ENCODE data around the gene COX6A2.
"Not testable (repeated sequence)": the region's sequence is repeated elsewhere in the genome, so short reads cannot be mapped to it uniquely, and the experiment has no call there.

COX6A2 gene

DNA sequence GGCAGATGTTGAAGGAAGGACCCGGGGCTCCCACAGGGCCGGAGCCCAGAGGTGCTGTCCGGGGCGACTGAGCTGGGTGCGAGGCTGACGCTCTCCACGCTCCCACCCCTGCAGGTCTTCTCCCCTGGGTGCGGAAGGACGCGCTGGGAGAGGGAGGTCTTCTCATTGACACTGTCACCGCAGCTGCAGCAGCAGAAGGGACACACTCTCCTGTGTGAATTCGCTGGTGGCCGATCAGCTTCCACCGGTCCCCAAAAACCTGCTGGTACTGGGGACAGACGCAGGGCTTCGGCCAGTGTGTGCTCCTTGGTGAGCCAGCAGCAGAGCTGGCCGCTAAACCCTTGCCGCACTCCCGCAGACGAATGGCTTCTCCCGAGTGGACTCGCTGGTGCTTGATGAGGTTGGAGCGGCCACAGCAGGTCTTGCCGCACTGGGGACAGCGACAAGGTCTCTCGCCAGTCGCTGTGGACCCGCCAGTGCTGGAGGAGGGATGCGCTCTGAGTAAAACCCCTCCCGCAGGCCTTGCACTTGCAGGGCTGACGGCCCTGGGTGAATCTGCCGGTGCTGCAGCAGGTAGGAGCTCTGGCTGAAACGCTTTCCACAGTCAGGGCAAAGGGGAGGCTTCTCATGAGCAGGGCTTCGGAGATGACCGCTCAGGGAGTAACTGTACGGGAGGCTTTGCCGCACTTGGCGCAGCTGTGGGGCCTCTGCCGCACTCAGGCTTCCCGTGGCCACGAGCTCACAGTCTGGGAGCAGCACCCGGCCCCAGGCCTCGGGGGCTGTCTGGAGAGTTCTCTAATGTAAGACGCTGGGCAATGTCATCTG, 8.3 kb upstream of the COX6A2 start:
- no peak for DNase-seq

DNA sequence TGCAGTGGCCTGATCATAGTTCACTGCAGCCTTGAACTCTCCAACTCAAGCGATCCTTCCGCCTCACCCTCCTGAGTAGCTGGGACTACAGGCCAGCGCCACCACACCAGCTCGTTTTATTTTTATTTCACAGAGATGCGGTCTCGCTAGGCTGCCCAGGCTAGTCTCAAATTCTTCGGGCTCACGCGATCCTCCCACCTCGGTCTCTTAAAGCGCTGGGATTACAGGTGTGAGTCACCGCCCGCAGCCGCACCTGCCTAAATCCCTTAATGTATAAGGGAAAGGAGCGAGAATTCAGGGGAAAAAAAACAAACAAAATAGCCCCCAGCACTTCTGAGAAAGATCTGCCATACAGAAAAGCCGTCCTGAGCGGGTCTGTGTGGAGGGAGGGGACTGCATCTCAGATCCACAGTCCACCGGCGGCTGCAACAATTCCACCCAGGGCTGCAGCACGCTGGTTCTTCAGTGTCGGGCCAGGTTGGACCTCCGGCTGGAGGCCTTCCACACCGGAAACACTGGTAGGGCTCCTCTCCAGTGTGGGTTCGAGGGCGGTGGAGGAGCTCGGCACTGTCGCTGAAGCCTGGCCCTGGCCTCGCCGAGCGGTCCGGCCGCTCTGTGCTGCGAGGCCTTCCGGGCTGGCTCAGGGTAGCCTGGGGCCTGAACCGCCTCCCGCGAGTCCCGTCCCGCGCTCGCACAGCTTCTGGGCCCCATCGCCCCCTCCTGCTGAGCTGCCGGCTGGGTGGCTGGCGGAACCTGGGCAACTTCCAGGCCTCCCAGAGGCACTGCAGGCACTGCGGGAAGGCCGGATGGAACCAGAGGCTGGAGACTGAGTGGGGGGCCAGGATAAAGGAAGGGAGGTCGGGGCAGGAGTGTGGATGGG, 7.4 kb upstream of the COX6A2 start:
- no peak for DNase-seq

DNA sequence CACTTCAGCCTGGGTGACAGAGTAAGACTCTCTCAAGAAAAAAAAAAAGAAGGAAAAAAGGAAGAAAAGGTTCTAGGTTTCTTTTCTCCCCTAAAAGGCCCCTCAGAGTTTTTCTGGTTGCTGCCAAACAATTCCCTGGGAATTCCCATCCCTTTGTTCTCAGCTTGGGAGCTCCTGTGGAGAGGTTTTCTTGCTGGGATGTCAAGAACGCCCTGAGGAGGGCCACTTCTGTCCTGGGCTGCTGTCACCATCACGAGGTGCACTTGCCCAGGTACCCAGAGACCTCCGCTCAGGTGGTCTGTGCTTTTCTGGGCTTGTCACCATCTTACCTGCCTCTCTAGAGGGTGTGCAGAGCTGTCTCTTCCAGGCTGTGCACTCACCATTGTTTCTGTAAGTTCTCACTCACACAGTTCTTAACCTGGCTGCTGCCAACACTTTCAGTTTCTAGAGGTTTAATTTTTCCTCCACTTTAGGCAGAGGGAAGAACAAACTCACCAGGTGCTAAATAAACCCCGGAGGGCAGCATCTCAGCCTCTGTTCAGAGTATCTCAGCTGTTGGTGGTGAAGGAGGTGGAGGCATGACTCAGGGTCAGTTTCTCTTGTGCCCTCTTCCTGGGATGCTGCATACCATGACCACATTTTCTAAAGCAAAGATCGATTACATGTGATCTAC, 2.4 kb upstream of the COX6A2 start:
- no peak for DNase-seq

DNA sequence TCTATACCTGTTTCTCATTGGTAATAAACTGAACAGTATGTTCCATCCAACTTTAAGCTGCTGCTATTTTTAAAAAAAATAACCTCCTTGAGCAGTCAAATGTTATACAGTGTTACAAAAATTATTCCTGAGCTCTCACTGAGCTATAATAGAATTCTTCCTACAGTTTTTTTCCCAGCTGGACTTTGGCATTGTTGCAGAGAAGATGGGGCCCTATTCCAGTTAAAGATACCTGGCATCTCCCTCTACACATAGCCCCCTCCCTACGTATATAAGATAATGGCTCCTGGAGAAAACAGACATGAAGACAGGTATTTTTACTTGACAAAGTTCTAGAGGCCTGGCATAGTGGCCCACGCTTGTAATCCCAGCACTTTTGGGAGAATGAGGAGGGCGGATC, 1.6 kb upstream of the COX6A2 start:
- DNase-seq = no peak

DNA sequence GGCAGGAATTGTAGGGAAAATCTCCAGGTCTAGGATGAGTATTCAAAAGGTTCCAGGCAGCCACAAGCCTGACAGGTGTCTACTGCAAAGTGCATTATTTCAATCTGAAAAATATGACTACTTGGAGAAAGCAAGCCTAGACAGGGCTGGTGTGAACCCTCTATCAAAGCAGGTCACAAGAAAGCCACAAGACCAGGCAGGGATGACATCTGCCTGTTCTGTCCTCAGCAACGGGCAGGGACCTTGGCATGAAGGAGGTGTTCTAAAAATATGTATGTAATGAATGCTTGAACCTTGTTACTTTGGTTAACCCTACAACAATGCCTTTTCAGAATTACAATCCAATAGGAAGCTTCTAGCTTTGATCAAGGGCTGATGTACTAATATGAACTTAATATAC, 1.2 kb upstream of the COX6A2 start:
- no peak for DNase-seq

DNA sequence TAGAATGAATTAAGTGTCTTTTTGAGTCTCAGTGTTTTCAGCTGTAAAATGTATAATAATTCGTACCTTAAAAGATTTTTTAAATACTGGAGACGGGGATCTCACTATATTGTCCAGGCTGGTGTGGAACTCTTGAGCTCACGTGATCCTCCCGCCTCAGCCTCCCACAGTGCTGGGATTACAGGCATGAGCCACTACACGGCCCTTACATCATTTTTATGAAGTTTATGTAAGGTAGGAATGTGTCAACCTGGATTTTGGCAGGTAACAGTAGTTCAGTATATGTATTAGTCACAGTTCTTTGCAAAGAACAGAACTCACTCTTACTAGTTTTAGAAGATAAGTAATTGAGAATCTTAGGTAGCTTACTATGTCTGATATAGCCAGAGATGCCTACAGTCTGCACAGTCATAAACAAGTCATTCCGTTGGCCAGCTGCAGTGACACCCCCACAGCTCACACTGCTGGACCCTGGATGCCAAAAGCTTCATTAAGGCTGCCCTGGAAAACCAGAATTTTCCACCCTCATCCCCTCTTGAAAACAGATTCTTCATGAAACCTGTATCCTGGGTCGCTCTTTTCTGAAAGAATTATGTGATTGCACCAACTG, 583 bp upstream of the COX6A2 start:
- no peak for DNase-seq

DNA sequence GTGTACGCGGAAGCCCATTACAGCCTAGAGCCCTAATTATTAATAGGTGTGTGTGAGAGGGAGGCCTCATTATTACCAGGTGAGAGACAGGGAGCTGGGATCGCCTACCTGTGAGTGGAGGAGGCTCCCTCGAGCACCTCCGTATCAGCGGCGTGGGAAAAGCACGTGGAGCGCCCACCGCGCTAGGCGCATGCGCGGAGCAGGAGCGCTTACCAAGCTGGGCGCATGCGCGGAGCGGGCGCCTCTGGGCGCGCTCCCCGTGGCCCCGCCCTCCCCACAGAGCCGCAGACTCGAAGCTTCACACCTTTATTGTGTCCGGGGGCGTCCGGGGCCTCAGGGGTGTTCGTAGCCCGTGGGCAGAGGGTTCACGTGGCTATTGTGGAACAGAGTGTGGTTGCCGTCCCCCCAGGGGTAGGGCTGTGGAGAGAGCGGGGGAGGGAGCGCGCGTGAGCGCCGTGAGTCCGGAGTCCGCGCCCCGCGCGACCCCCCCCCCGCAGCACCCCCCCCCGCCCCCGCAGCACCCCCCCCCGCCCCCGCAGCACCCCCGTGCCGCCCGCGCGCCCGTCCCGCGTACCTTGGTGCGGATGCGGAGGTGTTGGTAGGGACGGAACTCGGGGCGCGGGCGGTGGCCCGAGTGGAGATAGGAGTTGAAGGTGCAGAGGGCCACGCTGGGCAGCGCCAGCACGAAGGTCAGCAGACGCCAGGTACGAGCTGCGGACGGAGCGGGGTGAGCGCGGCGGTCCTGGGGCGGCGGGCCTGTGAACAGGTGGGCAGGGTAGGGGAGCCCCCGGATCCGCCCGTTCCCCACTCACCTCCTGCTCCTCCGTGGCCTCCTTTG, 500 bp downstream of the COX6A2 start:
- DNase-seq = peak; percentile 88

DNA sequence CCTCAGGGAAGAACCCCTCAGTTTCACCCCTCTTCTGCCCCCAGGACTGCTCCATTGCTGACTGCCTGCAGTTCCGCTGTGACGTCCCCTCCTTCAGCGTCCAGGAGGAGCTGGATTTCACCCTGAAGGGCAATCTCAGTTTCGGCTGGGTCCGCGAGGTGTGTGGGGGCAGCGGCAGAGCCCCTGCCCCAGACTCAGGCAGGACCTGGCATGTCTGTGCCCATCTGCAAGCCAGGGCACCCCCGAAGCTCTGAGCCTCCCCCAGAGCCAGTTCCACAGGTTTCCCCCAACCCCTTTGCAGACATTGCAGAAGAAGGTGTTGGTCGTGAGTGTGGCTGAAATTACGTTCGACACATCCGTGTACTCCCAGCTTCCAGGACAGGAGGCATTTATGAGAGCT, 4.4 kb downstream of the COX6A2 start:
- no peak for DNase-seq

DNA sequence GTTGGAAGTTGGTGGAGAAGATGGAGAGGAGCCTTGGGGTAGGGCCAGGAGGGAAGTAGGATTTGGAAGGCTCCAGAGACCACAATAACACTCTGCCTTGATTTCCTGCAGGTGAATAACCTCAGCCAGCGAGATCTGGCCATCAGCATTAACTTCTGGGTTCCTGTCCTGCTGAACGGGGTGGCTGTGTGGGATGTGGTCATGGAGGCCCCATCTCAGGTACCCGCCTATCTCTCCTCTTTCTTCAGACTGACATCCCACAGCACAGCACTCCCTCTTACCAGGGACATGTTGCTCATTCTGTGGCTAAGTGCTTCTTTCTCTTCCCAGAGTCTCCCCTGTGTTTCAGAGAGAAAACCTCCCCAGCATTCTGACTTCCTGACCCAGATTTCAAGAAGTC, 4.9 kb downstream of the COX6A2 start:
- no peak for DNase-seq

DNA sequence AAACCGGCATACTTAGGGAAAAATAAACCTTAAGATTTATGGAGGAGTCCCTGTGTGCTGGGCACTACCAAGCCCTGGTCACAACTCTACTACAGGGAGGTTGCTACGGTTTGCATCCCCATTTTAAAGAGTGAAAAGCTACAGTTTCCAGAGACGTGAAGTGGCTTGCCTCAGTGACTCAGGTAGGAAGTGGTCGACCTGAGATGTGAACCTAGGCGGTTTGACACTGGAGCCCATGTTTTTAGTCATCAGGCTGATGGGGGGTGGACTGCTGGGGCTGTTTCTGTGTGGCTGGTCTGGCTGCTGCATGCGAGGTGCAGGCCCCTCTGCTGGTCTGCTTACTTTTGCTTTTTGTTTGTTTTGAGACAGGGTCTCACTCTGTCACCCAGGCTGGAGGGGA, 6.6 kb downstream of the COX6A2 start:
- DNase-seq = peak; percentile 79

DNA sequence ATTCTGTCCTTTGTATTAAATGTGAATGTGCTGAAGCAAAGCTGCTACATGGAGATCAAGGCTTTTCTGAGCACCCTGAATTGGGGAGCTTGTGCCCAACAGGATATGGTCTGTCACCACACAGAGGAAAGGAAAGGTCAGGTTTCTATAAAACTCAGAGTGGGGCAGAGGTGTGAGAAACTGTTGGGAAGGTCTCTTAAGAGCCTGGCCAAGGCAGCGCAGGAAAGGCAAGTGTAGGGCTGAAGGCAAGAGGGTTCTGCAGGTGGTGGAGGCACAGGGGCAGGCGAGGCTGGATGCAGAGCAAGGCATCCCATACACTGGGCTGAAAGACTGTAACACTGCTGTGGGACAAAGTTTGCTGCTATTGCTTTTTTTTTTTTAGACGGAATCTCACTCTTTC, 8.1 kb downstream of the COX6A2 start:
- no peak for DNase-seq

DNA sequence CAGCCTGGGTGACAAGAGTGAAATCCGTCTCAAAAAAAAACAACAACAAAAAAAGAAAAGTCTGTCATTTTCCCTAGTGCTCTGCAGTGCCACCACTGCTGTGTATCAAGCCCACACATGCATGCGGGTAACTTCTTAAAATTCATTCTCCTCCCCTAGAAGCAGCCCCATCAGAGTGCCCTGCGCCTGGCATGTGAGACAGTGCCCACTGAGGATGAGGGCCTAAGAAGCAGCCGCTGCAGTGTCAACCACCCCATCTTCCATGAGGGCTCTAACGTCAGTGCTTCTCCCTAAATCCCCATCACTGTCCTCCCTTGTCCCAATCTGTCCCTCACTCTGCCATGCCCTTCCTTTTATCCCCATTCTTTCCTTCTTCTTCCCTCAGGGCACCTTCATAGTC, 10.2 kb downstream of the COX6A2 start:
- DNase-seq = no peak

DNA sequence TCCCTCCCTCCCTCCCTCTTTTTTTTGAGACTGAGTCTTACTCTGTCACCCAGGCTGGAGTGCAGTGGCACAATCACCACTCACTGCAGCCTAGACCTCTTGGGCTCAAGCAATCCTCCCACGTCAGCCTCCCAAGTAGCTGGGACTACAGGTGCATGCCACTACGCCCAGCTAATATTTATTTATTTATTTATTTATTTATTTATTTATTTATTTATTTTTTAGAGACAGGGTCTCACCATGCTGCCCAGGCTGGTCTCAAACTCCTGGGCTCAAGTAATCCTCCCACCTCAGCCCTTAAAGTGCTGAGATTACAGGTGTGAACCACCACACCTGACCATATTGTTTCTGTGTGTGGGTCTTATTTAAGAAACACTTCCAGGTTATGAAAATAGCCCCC, 11.1 kb downstream of the COX6A2 start:
- DNase-seq = not testable (repeated sequence)

DNA sequence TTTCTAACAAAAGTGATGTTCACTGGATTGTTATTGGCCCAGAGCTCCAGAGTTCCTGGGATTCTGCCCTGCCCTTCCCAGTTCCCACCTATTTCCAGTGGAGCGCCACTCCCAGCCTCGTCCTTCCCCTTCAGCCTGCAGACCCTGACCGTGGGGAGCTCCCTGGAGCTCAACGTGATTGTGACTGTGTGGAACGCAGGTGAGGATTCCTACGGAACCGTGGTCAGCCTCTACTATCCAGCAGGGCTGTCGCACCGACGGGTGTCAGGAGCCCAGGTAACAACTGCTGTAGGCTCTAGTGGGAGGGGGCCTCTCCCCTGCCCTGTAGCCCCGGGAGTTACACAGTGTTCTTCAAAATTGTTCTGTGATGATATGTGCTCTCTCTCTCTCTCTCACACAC, 11.8 kb downstream of the COX6A2 start:
- no peak for DNase-seq

DNA sequence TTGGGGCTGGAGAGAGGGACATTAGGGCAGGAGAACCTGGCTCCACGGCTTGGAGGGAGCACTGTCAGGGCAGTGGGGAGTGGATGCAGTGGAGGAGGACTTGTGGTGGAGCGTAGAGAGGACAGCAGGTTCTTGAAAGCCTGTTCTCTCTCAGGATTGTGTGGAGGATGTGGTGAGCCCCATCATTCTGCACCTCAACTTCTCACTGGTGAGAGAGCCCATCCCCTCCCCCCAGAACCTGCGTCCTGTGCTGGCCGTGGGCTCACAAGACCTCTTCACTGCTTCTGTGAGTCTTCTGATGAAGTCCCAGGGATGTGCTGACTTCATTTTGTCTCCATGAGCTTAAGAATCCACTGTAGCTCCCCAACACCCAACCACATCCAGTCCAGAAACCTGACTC, 13.5 kb downstream of the COX6A2 start:
- no peak for DNase-seq

DNA sequence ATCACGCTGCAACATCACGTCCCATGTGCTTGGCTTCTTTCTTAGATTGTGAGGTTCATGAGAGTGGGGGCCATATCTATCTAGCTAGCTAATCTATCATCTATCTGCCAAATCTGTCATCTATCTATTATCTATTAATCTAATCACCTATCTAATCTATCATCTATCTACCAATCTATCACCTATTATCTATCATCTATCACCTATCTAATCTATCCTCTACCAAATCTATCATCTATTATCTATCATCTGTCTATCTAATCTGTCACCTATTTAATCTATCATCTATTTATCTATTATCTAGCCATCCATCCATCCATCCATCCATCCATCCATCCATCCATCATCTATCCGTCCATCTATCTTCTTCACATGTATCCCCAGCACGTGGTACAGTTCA, 14.2 kb downstream of the COX6A2 start:
- DNase-seq = no peak

DNA sequence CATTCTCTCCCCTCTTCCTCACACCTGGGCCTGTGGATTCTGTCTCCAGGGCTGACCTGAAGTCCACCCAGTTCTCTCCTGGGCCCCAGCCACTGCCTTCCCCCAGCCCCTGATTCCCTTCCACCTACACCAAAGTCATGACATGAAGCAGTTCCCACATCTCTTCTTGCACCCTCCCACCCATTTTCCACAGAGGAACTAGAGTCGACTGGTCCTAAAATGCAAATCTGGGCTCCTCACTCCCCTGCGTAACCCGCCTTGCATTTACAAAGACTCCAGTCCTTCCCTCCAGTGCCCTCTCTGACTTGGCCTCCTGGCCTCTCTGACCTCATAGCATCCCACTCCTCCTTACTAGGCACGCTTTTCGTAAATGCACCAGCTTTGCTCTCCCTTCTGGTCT, 14.8 kb downstream of the COX6A2 start:
- DNase-seq = no peak

DNA sequence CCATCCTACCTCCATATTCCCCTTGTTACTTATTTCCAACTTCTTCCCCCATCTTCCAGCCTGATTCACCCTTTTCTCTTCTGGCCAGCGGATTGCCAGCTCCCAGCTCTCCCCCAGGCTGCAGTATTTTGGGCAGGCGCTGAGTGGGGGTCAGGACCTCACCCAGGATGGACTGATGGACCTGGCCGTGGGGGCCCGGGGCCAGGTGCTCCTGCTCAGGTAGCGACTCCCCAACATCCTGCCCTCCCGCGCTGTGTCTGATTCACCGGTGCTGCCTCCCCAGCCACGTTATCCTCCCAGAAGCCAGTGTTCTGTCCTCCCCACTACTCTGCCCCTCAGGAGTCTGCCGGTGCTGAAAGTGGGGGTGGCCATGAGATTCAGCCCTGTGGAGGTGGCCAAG, 15.4 kb downstream of the COX6A2 start:
- DNase-seq = no peak

DNA sequence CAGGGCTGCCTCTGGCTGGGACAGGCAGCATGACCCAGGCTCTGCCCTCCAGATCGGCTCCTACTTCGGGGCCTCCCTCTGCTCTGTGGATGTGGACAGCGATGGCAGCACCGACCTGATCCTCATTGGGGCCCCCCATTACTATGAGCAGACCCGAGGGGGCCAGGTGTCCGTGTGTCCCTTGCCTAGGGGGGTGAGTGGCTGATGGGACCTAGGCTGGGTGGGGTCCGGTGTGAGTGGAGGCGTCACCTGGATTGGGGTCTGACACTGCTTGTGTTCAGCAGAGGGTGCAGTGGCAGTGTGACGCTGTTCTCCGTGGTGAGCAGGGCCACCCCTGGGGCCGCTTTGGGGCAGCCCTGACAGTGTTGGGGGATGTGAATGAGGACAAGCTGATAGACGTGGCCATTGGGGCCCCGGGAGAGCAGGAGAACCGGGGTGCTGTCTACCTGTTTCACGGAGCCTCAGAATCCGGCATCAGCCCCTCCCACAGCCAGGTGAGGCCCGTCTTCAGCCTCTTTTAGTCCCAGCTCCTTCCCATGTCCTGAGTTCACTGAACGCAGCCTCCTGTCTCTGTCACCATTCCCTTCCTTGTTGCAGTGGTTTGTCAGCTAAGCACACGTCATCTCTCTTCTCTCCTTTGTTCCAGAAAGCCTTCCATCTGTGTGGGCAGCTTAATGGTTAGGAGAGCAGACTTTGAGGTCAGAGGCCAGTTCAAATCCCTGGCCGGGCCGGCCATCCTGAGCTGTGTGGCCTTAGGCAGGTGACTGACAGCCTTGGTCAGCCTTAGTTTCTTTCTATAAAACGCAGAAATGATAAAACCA, 16.9 kb downstream of the COX6A2 start:
- DNase-seq = no peak

DNA sequence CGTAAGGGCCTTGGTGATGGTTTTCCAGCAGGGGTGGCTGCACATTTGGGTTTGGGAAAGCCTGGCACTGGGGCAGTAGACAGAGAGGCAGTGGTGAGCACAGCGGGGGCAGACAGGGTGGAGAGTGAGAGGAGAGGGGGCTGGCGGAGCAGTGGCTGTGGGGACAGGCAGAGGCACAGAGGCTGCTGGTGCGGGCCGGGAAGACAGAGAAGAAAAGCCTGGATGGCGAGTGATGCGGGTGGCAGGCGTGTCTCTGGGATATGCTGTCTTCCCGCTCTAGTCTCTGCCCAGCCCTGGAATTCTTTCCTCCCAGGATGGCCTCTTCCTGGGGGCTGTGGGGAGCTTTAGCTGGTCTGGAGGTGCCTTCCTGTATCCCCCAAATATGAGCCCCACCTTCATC, 18.1 kb downstream of the COX6A2 start:
- no peak for DNase-seq

DNA sequence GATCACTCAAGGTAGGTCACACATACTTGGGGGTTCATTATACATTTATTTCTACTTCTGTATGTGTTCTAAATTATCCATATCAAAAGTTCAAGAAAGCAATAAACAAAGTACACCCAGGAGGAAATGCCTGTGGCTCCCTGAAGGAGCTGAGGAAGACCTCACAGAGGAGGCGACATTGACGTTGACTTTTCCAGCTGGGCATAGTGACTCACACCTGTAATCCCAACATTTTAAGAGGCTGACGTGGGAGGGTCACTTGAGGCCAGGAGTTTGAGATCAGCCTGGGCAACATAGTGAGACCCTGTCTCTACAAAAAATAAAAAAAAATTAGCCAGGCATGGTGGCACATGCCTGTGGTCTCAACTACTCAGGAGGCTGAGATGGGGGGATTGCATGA, 18.7 kb downstream of the COX6A2 start:
- DNase-seq = no peak
